Large intestine (tissue), 3 donors: Measurements from ENCODE around the gene DHRSX. TPM values are rescaled to one million over a fixed set of nuclear protein-coding genes. Genes with fewer than 3 reads are reported as not detected.
"Not testable (repeated sequence)": the region's sequence is repeated elsewhere in the genome, so short reads cannot be mapped to it uniquely, and the experiment has no call there.

ENCODE experiments used
- DNase-seq, 2 donors: peaks; one replicate each; pipeline versions ENCODE4 v3.0.0 to v3.0.0-alpha.2; 2013
- H3K27ac ChIP-seq: one replicate; pipeline ENCODE4 v1.5.1; 2013; ENCODE audit warnings: low read length
- H3K27me3 ChIP-seq: 2 replicates; pipeline ENCODE4 v1.6.1; 2013; ENCODE audit warnings: low read length; ENCODE audit not compliant: control insufficient read depth, insufficient read depth
- H3K36me3 ChIP-seq: 2 replicates; pipeline ENCODE4 v1.6.1; 2013; ENCODE audit warnings: low read length; ENCODE audit not compliant: control insufficient read depth, insufficient read depth
- H3K4me1 ChIP-seq: one replicate; pipeline ENCODE4 v1.6.1; 2013; ENCODE audit warnings: low read length; ENCODE audit not compliant: control insufficient read depth, insufficient read depth
- H3K4me3 ChIP-seq: one replicate; pipeline ENCODE4 v1.5.1; 2013; ENCODE audit warnings: low read length
- H3K9me3 ChIP-seq: one replicate; pipeline ENCODE4 v1.6.1; 2013; ENCODE audit warnings: mild to moderate bottlenecking, low read depth, low read length, moderate library complexity; ENCODE audit not compliant: control insufficient read depth
- WGBS: methylation state at CpG from one replicate; pipeline ENCODE4 v1.1.5; 2013; ENCODE audit warnings: low lambda C conversion rate; ENCODE audit not compliant: insufficient coverage; 5-methylcytosine and 5-hydroxymethylcytosine counted together
- polyA plus RNA-seq: library from polyadenylated mRNA; unstranded; fragments of 120-200 nt; gene quantifications from one replicate; pipeline ENCODE4 v1.2.1, GENCODE V29; 2013

DHRSX gene
- polyA plus RNA-seq, 1 donor = 17.9 TPM

- no peaks in the 10 kb centered on the region for H3K27me3 ChIP-seq
- H3K9me3 ChIP-seq = no peaks in the 10 kb centered on the region
- H3K4me3 ChIP-seq = no peak overlapping the region
- no peaks in the 10 kb centered on the region for H3K4me1 ChIP-seq
- DNase-seq = peak; percentile 12 to 71
- H3K27ac ChIP-seq = no peak overlapping the region
- no CpG with 5 or more reads among the region's 26 CpGs for WGBS
- peaks cover 3% of the 10 kb centered on the region for H3K36me3 ChIP-seq
Measured at GRCh38 chrX:2397229-2398063, 103.3 kb downstream of the DHRSX start.

GRCh38 chrX:2395261-2395992, 105.3 kb downstream of the DHRSX start:
- H3K4me1 ChIP-seq = peaks cover 3% of the 10 kb centered on the region
- no peaks in the 10 kb centered on the region for H3K27me3 ChIP-seq
- WGBS = no CpG with 5 or more reads among the region's 19 CpGs
- H3K27ac ChIP-seq = no peak overlapping the region
- H3K9me3 ChIP-seq = no peaks in the 10 kb centered on the region
- DNase-seq = no peak
- no peak overlapping the region for H3K4me3 ChIP-seq
- peaks cover 10% of the 10 kb centered on the region for H3K36me3 ChIP-seq

- peak; percentile 60 to 70 for DNase-seq
- no CpG with 5 or more reads among the region's 15 CpGs for WGBS
- peaks cover 15% of the 10 kb centered on the region for H3K36me3 ChIP-seq
Measured at GRCh38 chrX:2391869-2392606, 108.7 kb downstream of the DHRSX start.

GRCh38 chrX:2390754-2391153, 110.0 kb downstream of the DHRSX start:
- WGBS = 100% methylated on average over 2 of the region's 5 CpGs
- Histone ChIP-seq H3K36me3 (peaks cover 15% of the 10 kb centered on the region), H3K4me3 (no peak overlapping the region), H3K9me3 (no peaks in the 10 kb centered on the region), H3K4me1 (peaks cover 3% of the 10 kb centered on the region), H3K27me3 (no peaks in the 10 kb centered on the region), H3K27ac (no peak overlapping the region)
- DNase-seq = no peak

More at GRCh38 chrX:2391869-2392606, 108.7 kb downstream of the DHRSX start:
- no peaks in the 10 kb centered on the region for H3K9me3 ChIP-seq
- no peaks in the 10 kb centered on the region for H3K27me3 ChIP-seq
- peaks cover 3% of the 10 kb centered on the region for H3K4me1 ChIP-seq
- no peak overlapping the region for H3K27ac ChIP-seq
- no peak overlapping the region for H3K4me3 ChIP-seq

GRCh38 chrX:2389731-2390130, 111.0 kb downstream of the DHRSX start:
- WGBS = 100% methylated on average over 3 of the region's 15 CpGs
- DNase-seq, H3K27ac ChIP-seq, H3K9me3 ChIP-seq, H3K4me3 ChIP-seq, H3K27me3 ChIP-seq, H3K4me1 ChIP-seq: not testable (repeated sequence)
- H3K36me3 ChIP-seq = peaks cover 18% of the 10 kb centered on the region

- WGBS = no CpG with 5 or more reads among the region's 6 CpGs
Measured at GRCh38 chrX:2389324-2389723, 111.5 kb downstream of the DHRSX start.

GRCh38 chrX:2388669-2389068, 112.1 kb downstream of the DHRSX start:
- WGBS = no CpG with 5 or more reads among the region's 4 CpGs
- Histone ChIP-seq H3K27me3 (no peaks in the 10 kb centered on the region), H3K4me3 (no peak overlapping the region), H3K9me3 (no peaks in the 10 kb centered on the region), H3K36me3 (peaks cover 18% of the 10 kb centered on the region), H3K27ac (no peak overlapping the region), H3K4me1 (peaks cover 3% of the 10 kb centered on the region)
- no peak for DNase-seq

More at GRCh38 chrX:2389324-2389723, 111.5 kb downstream of the DHRSX start:
- peaks cover 3% of the 10 kb centered on the region for H3K4me1 ChIP-seq
- DNase-seq = no peak
- no peak overlapping the region for H3K27ac ChIP-seq
- H3K27me3 ChIP-seq = no peaks in the 10 kb centered on the region
- no peaks in the 10 kb centered on the region for H3K9me3 ChIP-seq
- no peak overlapping the region for H3K4me3 ChIP-seq
- peaks cover 18% of the 10 kb centered on the region for H3K36me3 ChIP-seq

- Histone ChIP-seq H3K27ac (no peak overlapping the region), H3K27me3 (no peaks in the 10 kb centered on the region), H3K9me3 (no peaks in the 10 kb centered on the region), H3K4me1 (peaks cover 3% of the 10 kb centered on the region), H3K36me3 (peaks cover 18% of the 10 kb centered on the region), H3K4me3 (no peak overlapping the region)
- no peak for DNase-seq
- no CpG with 5 or more reads among the region's 6 CpGs for WGBS
Measured at GRCh38 chrX:2387614-2388239, 113.0 kb downstream of the DHRSX start.

GRCh38 chrX:2385224-2385623, 115.6 kb downstream of the DHRSX start:
- no CpG with 5 or more reads among the region's 3 CpGs for WGBS
- H3K36me3 ChIP-seq = peaks cover 8% of the 10 kb centered on the region

GRCh38 chrX:2384486-2384885, 116.3 kb downstream of the DHRSX start:
- WGBS = 100% methylated on average over 1 of the region's 4 CpGs
- no peak for DNase-seq
- H3K27ac ChIP-seq = no peak overlapping the region
- H3K4me1 ChIP-seq = no peaks in the 10 kb centered on the region
- peaks cover 8% of the 10 kb centered on the region for H3K36me3 ChIP-seq
- no peak overlapping the region for H3K4me3 ChIP-seq
- H3K27me3 ChIP-seq = no peaks in the 10 kb centered on the region
- no peaks in the 10 kb centered on the region for H3K9me3 ChIP-seq

More at GRCh38 chrX:2385224-2385623, 115.6 kb downstream of the DHRSX start:
- Histone ChIP-seq H3K9me3 (no peaks in the 10 kb centered on the region), H3K4me1 (no peaks in the 10 kb centered on the region), H3K4me3 (no peak overlapping the region), H3K27ac (no peak overlapping the region), H3K27me3 (no peaks in the 10 kb centered on the region)
- DNase-seq = no peak
